Sigmoid colon (tissue), 3 donors: ENCODE measurements around the gene KMT2D.

Experiments used
- POLR2A ChIP-seq, 2 donors: fragments of 450-650 bp; IDR thresholded peaks; one replicate each; pipeline ENCODE4 v1.6.1; 2016; ENCODE audit warnings: antibody characterized with exemption in 2 of 2, mild to moderate bottlenecking in 2 of 2, moderate library complexity in 2 of 2
- TF ChIP-seq, protein P1 (sequence below), 4 experiments: fragments of 450-650 bp in 3 of 4; fragments of 200-600 bp in 1 of 4; IDR thresholded peaks; one replicate each; pipeline ENCODE4 v1.5.1; 2016 to 2019; ENCODE audit warnings: antibody characterized with exemption in 4 of 4, mild to moderate bottlenecking in 3 of 4, moderate library complexity in 2 of 4

DNA sequence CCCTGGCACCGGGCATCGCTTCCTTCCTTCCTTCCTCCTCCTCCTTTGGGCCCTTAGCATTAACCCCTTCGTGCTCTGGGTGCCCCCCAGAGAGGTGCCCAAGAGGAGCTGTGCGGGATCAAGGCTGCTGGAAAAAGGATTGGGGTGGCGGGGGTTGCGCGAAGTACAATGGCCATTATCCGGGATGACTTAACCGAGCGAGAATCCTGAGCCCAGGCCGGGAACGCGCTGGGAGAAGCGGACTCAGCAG is 31.2 kb upstream of the KMT2D start:
- no peak for TF ChIP-seq POLR2A (IDR thresholded peaks at IDR 0.05)
- TF ChIP-seq, protein P1, sequence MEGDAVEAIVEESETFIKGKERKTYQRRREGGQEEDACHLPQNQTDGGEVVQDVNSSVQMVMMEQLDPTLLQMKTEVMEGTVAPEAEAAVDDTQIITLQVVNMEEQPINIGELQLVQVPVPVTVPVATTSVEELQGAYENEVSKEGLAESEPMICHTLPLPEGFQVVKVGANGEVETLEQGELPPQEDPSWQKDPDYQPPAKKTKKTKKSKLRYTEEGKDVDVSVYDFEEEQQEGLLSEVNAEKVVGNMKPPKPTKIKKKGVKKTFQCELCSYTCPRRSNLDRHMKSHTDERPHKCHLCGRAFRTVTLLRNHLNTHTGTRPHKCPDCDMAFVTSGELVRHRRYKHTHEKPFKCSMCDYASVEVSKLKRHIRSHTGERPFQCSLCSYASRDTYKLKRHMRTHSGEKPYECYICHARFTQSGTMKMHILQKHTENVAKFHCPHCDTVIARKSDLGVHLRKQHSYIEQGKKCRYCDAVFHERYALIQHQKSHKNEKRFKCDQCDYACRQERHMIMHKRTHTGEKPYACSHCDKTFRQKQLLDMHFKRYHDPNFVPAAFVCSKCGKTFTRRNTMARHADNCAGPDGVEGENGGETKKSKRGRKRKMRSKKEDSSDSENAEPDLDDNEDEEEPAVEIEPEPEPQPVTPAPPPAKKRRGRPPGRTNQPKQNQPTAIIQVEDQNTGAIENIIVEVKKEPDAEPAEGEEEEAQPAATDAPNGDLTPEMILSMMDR (IDR thresholded peaks at IDR 0.05) = no peak
